WERI-Rb-1 (cell line): ENCODE measurements around the gene BTBD17.
A peak's percentile ranks its signal among the peaks of the same experiment; 100 is the strongest.

Source experiments
- DNase-seq: peaks from one replicate; pipeline ENCODE4 v3.0.0-alpha.2; 2020
- H3K27ac ChIP-seq: fragments of 250-450 bp; sonication (Bioruptor Pico); 2 replicates; pipeline ENCODE4 v1.5.1; 2020; ENCODE audit warnings: mild to moderate bottlenecking, moderate library complexity
- H3K27me3 ChIP-seq: fragments of 250-450 bp; sonication (Bioruptor Pico); 2 replicates; pipeline ENCODE4 v1.5.1; 2021; ENCODE audit warnings: mild to moderate bottlenecking, low read depth, moderate library complexity; ENCODE audit not compliant: insufficient read depth, severe bottlenecking
- H3K36me3 ChIP-seq: fragments of 250-450 bp; sonication (Bioruptor Pico); 2 replicates; pipeline ENCODE4 v1.5.1; 2020; ENCODE audit warnings: mild to moderate bottlenecking, moderate library complexity
- H3K4me3 ChIP-seq: 2 replicates; pipeline ENCODE4 v1.5.1; 2011; ENCODE audit warnings: low read depth, mild to moderate bottlenecking, control low read depth, low read length
- H3K9me3 ChIP-seq: fragments of 250-450 bp; sonication (Bioruptor Pico); 2 replicates; pipeline ENCODE4 v1.5.1; 2021; ENCODE audit warnings: mild to moderate bottlenecking, moderate library complexity; ENCODE audit not compliant: severe bottlenecking
- TF ChIP-seq, protein P1 (sequence below): IDR thresholded peaks from 2 replicates; pipeline ENCODE4 v1.5.1; 2011; ENCODE audit warnings: low read depth, mild to moderate bottlenecking, control low read depth, inconsistent platforms, low read length

Gene BTBD17

DNA sequence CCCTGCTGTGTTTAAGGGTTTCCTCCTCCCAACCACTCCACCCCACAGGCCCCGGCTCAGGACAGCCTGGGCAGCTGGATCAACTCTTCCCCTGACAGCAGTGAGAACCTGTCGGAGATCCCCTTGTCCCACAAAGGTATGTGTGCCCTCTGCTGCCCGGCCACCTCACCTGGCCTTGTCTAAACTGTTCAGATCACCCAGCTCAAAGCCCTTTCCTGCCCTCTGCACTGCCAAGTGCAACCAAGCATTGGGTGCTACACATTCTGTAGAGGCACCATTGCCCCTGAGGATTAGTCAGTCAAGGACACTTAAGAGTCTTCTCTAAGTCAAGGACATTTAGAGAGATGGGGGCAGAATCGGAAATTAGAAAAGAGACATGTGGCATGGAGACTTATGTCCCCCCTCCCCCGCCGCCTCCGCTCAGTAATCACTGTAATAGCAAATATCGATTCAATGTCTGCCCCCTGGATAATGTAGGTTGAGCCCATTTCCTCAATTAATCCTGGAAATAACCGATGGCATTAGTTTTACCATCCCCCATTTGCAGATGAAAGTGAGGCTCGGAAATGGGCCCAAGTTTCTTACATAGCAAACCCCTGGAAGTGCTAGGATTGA is 8.1 kb downstream of the BTBD17 start:
- TF ChIP-seq, protein P1, sequence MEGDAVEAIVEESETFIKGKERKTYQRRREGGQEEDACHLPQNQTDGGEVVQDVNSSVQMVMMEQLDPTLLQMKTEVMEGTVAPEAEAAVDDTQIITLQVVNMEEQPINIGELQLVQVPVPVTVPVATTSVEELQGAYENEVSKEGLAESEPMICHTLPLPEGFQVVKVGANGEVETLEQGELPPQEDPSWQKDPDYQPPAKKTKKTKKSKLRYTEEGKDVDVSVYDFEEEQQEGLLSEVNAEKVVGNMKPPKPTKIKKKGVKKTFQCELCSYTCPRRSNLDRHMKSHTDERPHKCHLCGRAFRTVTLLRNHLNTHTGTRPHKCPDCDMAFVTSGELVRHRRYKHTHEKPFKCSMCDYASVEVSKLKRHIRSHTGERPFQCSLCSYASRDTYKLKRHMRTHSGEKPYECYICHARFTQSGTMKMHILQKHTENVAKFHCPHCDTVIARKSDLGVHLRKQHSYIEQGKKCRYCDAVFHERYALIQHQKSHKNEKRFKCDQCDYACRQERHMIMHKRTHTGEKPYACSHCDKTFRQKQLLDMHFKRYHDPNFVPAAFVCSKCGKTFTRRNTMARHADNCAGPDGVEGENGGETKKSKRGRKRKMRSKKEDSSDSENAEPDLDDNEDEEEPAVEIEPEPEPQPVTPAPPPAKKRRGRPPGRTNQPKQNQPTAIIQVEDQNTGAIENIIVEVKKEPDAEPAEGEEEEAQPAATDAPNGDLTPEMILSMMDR = no peak
- Histone ChIP-seq H3K9me3 (no peaks in the 10 kb centered on the region), H3K27me3 (no peaks in the 10 kb centered on the region), H3K36me3 (no peaks in the 10 kb centered on the region), H3K27ac (peak overlapping the region; percentile 92), H3K4me3 (peak overlapping the region; percentile 27)
- DNase-seq = peak; percentile 93

DNA sequence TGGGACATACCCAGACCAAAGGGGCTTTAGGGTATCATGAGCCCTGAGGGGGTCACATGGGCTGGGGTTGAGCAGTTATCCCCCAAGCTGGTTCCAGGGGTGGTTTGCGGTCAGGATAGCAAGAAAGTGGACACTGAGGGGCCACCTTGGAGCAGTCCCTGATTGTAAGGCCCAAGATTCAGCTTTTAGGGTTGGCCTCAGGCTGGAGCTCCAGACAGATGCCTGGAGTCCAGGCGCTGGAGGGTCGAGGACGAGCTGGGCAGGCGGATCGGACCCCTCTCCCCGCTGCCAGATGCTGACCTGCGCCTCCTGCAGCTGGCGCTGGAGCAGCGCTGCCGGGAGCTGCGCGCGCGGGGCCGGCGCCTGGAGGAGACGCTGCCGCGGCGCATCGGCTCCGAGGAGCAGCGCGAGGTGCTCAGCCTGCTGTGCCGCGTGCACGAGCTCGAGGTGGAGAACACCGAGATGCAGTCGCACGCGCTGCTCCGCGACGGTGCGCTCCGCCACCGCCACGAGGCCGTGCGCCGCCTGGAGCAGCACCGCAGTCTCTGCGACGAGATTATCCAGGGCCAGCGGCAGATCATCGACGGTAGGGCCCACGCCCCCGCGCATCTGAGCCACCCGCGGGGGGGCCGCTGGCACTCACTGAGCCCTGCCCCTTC is 10.0 kb downstream of the BTBD17 start:
- H3K9me3 ChIP-seq = no peaks in the 10 kb centered on the region
- no peak overlapping the region for H3K4me3 ChIP-seq
- H3K36me3 ChIP-seq = no peaks in the 10 kb centered on the region
- DNase-seq = no peak
- TF ChIP-seq, protein P1 = no peak
- H3K27me3 ChIP-seq = no peaks in the 10 kb centered on the region
- H3K27ac ChIP-seq = peak overlapping the region; percentile 92; the same call in 1 of the 2 replicates

DNA sequence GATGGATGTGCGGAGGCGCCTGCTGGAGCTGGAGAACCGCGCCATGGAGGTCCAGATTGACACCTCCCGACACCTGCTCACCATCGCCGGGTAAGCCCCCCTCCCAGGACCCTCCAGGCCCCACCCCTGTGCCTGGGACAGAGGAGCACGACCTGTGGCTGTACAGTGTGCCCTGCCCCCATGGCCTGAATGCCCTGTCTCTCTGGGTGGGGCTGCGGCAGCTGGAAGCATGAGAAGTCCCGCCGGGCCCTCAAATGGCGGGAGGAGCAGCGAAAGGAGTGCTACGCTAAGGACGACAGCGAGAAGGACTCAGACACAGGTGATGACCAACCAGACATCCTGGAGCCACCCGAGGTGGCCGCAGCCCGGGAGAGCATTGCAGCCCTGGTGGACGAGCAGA is 11.2 kb downstream of the BTBD17 start:
- DNase-seq = no peak
- TF ChIP-seq, protein P1 = no peak
- peak overlapping the region; percentile 23; the same call in 1 of the 2 replicates for H3K27ac ChIP-seq
- H3K9me3 ChIP-seq = no peaks in the 10 kb centered on the region
- no peaks in the 10 kb centered on the region for H3K36me3 ChIP-seq
- no peak overlapping the region for H3K4me3 ChIP-seq
- no peaks in the 10 kb centered on the region for H3K27me3 ChIP-seq

DNA sequence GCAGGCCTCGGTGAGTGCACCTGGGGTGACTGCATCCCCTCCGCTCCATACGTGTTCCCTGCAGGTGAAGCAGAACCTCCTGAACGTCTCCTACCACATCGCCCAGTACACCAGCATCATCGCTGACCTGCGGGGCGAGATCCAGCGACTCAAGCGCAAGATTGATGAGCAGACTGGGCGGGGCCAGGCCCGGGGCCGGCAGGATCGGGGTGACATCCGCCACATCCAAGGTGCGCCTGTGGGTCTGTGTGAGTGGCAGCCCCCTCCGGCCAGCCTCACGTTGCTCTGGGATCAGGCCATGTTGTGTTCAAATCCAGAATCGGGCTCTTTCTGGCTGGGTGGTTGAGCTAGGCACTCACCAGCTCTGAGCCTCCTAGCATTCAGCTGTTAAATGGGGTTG is 12.5 kb downstream of the BTBD17 start:
- H3K4me3 ChIP-seq = no peak overlapping the region
- TF ChIP-seq, protein P1 = no peak
- H3K27me3 ChIP-seq = no peaks in the 10 kb centered on the region
- DNase-seq = no peak
- H3K9me3 ChIP-seq = no peaks in the 10 kb centered on the region
- no peak overlapping the region; the same call in 1 of the 2 replicates for H3K27ac ChIP-seq
- H3K36me3 ChIP-seq = no peaks in the 10 kb centered on the region

DNA sequence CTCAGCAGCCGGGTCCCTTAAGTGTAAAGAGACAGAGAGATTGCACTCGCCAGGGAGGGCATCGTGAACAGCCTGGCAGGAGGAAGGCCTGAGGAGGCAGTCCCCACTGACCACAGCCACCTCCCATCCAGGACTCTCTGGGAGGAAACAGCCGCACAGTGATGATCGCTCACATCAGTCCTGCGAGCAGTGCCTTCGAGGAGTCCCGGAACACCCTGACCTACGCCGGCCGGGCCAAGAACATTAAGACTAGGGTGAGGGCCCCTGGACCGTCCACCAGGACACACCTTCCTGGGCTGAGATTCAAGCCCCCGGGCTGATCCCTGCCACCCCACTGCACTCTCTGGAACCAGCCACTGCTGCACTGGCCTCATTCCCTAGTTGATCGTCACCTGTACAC is 14.0 kb downstream of the BTBD17 start:
- Histone ChIP-seq H3K36me3 (no peaks in the 10 kb centered on the region), H3K27me3 (no peaks in the 10 kb centered on the region), H3K4me3 (no peak overlapping the region), H3K27ac (peak overlapping the region; percentile 5; the same call in 1 of the 2 replicates), H3K9me3 (no peaks in the 10 kb centered on the region)
- TF ChIP-seq, protein P1 = no peak
- no peak for DNase-seq
